Kasumi-1 (cell line): ENCODE results near the gene LDB2.

Experiments used
- DNase-seq, 2 experiments: peaks; one replicate each; lab custom pipeline; 2025; lab: John Stamatoyannopoulos, UW

Gene LDB2

DNA sequence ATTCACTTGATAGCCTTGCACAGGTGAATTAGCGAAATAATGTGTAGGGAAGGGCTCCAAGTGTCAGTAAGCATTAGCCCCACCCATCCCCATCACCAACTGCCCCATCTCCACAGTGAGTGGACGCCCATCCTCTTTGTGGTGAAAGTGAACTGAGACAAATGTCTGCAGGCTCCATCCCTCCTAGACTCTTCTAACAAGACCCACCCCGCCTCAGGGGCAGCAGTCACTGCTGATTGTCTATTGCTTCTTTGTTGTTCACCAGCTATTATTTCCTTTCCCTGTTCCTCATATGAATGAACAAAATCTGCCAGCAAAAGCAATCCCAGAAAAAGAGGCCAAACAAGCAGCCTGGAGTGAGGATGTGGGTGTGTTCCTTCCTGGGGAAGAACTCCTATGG lies 96.4 kb downstream of the LDB2 start:
- no peak for DNase-seq

DNA sequence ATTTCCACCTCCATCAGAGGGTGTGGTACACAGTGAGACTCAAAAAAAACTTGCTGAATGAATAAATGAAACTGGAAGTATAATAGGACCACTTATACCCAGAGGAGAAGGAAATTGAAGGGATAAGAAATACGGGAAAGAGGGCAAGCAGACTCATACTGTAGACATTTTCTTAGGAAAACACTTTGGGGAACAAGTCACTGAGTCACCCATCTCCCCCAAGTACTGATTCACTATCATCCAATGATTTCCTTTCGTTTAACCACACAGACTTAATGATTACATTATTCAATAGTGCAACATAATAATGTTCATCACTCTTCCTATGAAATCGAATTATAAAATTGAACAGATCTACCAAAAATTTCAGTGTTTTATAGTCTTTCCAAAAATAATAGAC lies 97.1 kb downstream of the LDB2 start:
- DNase-seq, result no peak

DNA sequence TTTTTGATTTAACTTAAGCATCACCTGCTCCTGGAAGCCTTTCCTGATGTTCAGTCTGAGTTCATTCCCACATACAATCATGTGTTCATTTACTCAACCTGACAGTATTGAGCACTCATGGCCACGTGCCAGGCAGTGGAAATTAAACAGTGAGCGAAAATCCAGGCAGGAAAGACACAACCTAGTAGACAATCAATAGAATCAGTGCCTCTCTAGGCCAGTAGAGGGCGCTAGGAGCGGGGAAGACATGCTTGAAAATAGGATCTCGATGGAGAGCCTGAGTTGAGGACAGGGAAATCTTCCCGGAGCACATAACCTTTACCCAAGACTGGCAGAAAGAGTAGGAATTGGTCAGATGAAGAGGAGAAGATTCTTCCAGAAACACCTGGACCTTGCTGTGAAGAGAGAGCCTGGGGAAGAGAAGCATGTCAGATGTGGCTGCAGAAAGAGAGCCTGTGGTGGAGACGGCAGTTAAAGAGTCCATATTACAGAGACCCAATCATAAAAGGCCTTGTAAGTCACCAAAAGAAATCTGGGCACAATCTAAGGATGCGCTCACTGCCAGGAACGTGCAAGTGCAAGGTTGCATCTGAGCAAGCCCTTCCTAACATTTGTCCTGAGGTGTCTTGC lies 103.5 kb downstream of the LDB2 start:
- DNase-seq, result peak; percentile 42 to 44

DNA sequence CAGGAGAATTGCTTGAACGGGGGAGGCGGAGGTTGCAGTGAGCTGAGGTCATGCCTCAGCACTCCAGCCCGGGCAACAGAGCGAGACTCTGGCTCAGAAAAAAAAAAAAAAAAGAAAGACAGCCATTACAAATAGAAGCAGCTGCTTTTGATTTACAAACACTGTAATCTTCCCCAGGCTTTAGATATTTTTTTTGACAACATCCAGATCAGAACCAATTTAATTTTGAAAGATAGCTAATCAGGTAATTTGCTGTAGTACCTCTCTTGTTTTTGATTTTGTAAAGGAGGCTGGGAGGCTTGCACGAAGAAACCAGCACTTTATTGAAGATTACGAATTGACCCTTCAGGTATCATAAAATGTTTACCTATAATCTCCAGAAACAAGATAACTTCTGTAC lies 107.0 kb downstream of the LDB2 start:
- DNase-seq, result no peak

GRCh38 chr4:16790508-16790907 lies 107.9 kb downstream of the LDB2 start:
- DNase-seq, result no peak

DNA sequence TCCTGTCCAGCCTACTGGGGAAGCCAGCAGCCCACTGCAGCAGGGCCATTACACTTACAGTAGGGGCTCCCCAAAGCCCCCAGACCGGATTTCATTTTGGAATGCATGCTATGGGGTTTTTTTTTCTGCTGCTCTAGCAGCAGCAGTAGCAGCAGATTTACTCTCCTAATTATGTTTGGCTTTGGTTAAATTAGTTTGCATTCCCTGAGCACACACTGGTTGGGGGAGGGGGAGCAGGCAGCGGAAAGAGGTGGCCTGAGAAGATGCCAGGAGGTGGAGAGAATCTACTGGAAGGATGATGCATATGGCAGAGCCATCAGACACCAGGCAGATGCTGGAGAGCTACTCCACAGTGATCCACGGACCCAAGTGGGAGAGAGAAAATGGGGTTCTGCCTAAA lies 109.6 kb downstream of the LDB2 start:
- no peak for DNase-seq

- DNase-seq, result no peak
Measured at GRCh38 chr4:16785793-16786527, 112.5 kb downstream of the LDB2 start.

GRCh38 chr4:16783119-16783518 lies 115.3 kb downstream of the LDB2 start:
- DNase-seq, result no peak

DNA sequence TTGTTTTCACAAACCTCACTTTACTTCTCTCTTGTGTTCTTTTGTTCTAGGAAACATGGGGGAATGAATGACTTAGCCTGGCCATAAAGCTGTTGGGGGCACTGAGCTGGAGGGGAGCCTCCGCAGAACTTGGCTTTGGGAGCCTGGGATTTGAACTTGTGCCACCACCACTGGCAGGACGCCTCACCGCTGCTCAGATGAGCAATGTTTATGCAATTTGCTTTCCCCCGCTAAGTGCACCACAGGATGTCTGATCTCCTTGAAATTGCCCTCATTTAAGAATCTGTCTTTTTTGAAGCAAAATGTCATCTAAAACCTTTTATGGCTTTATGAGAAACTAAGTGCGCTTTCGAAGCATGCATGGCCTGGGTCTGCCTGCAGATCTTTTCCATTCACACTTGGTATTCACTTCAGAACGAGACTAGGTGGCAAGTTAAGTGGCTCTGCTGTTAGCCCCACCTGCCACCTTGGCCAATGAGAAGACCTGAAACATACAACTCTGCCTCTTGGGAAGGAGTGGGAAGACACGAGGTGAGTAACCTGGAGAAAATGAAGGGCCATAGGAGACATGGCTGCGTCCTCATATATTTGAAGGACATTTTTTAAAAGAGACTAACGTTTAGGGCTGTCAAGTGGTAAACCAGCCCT lies 119.3 kb downstream of the LDB2 start:
- no peak for DNase-seq

- DNase-seq, result no peak
Measured at GRCh38 chr4:16777726-16778125, 120.7 kb downstream of the LDB2 start.

DNA sequence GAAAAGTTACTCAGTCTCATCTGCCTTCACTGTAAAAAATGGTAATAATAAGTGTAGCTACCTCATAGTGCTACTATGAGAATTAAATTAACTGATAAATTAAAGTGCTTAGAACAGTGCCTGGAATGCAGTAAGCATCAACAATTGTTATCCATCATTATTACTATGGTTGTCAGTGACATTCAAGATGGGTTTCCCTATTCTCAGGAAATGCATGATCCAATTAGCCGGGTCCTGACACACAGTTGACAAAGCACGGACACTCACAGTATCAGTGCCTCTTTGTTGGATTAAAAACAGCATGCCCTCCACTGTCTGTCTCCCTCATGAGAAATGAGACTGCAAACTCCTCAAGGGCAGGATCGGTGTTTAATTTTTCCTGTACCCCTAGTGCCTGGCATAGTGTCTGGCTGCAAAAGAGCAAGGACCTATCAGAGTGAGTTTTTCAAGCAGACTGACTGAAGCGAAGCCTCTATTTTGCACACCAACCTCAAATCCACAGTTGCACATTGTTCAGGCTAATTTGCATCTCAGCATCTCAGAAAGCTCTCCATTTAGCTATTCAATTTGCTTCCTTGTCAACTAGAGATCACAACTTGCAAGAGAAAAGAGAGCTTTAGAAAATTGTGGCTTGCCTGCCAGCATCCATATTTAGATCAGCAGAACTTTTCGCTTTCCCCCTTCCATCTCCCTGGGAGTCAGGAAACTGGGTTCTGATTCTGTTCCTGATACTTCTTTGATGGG lies 122.9 kb downstream of the LDB2 start:
- DNase-seq, result no peak

GRCh38 chr4:16772366-16772850 lies 126.0 kb downstream of the LDB2 start:
- no peak for DNase-seq

DNA sequence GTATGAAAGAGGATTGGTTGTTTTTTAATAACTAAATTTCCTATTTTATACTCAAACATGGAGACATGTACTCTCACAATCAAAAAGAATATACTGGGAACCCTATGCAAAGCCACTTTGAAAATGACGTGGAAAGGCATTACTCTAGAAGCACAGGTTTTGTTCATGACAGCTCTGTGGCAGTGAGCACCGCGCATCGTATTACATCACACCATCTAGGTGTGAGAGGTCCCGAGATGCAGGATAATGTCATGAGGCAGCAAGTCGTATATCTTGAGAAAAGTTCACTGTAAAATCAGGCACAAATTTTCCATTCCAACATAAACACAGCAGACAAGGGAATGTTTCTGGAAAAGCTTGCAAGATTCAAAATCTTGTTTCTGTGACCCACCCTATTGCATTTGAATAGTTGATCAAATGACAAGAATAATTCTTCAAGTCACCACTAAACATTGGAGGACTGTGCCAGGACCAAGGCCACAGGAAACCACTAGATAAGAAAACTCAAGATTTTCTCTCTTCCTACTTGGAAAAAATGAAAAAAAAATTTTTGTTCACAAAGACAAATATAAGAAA lies 127.6 kb downstream of the LDB2 start:
- no peak for DNase-seq

DNA sequence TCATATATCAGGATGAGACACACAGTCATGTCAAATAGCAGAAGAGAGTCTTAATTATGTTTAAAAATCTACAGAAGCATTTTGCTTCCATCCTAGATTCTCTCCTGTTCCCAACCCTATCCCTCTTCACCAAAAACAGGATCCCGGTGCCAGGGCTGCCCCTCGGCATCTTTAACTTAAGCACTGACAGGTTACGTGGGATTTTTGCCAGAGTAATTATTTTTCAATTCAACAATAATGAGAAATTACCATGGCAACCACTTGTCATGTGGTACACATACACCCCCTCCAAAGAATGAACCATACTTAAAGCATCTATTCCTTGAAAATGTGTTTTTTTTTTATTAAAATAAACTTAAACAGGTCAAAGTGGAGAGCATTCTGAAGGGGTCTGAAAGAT lies 130.6 kb downstream of the LDB2 start:
- no peak for DNase-seq

DNA sequence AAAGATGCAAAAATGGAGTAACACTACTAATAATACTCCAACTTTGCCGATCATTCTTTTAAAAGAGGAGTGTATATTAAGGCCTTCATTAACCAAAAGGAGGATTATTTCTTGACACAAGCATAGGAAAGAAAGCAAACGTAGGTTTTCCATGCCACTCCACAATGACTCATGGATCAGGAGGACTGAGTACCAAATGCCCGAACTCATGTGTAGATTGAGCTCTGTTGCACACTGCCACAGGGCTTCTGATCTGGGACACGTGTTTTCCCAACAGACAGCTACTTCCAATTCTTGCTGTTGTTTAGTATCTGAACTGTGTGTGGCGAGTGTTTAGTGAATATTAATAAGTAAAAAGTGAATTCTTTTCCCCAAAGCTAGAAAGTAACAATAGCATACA lies 131.2 kb downstream of the LDB2 start:
- DNase-seq, result no peak

- DNase-seq, result no peak
Measured at GRCh38 chr4:16765546-16765945, 132.9 kb downstream of the LDB2 start.

DNA sequence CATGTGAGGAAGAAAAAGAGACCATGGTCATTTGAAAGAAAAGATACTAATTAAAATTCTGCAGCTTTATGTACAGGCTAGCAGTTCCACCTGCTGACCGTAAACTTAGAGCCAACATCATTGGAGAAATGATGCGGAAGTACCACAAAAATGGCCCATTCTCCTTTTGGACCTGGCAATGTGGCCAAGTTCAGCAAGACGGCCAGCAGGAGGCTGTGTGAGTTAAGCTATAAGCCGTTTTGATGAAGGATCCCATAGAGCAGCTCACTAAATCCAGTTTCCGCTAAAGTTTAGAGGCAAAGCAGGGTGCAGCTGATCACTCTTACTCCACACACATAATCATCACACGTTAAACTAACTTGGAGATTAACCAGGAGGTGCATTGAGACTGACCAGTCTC lies 133.8 kb downstream of the LDB2 start:
- DNase-seq, result peak in 1 of 2 experiments; percentile 2

GRCh38 chr4:16760617-16761363 lies 137.7 kb downstream of the LDB2 start:
- DNase-seq, result no peak

GRCh38 chr4:16759931-16760582 lies 138.4 kb downstream of the LDB2 start:
- no peak for DNase-seq

- DNase-seq, result no peak
Measured at GRCh38 chr4:16758816-16759215, 139.6 kb downstream of the LDB2 start.

DNA sequence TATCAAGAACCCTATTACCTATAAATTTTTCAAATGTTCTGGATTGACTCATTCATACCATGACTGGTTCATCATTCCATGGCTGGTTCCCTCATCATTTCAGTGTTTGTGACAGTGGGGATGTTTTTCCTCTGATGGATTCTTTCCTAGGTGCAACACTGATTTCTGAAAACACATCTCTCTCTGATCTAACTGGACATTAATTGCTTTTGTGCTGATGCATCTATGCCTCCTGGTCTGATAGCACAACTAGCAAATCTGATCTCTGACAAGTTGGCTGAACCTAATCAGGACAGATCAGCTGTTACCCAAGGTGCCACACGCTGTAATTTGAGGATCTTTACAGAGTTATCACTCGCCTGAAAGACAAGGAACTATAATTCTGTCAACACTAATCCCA lies 140.2 kb downstream of the LDB2 start:
- DNase-seq, result no peak
